ENCODE results near the gene BRSK1.

GRCh38 chr19:55297267-55297666 lies 13.5 kb downstream of the BRSK1 start:
- no peak for TF ChIP-seq CTCF (IDR thresholded peaks at IDR 0.05 in 8 of 11, conservative IDR thresholded peaks at IDR 0.05 in 3 of 11)
- no peak for TF ChIP-seq POLR2A (IDR thresholded peaks at IDR 0.05)
